Stimulated activated CD4-positive, alpha-beta T cell treated with anti-CD3 and anti-CD28 coated beads, Interleukin-12 subunit alpha, Interleukin-12 subunit beta, amount 100 ng/mL, for 24 hours (primary cell): ENCODE results near the gene CDKN1C.

Experiments used
- DNase-seq, 2 experiments: peaks; one replicate each; pipeline ENCODE4 v3.0.0-alpha.2; 2020; ENCODE audit warnings: low read depth in 2 of 2

CDKN1C gene

GRCh38 chr11:2890466-2891294, 5.1 kb upstream of the CDKN1C start:
- DNase-seq = no peak

DNA sequence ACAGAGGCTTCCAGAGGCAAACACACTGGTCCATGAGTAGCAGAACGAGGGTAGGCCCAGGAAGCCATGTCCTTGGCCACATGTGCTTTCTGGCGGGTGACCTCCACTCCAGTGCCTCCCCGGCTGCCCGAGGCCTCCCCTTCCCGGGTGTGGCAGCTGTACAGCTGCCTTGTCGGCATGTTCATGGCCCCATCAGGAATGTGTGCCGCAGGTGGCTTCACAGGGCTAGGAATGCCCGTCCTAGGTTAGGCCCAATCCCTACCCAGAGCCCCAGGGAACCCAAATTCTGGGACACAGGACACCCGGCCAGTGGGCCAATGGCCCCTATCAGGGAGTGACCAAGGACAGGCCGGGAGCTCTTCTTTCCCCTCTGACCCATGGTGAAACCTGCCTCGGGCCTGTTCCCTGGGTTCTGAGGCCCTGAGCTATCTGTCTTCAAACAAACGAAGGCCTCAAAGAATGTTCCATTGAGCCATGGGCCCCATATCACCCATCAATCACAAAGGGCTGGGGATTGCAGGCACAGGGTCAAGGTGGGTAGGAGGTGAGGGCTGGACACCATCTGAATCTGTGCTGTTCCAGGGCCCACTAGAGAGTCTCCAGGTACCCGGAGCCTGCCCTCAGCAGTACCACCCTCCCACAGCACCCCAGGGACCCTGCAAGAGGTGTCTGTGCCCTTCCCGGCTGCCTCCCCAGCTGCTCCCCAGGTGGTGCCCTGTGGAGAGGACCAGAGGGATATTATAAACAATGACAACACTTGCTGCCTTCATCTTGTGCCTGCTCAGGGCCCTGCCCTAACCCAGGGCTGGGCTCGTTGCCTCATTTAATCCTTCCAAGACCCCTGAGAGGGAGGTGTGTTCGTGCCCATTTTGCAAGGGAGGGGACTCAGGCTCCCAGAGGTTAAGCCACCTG, 4.0 kb upstream of the CDKN1C start:
- DNase-seq = no peak

- DNase-seq = peak; percentile 67 to 86
These were observed 2.8 kb upstream of the CDKN1C start for GRCh38 chr11:2888266-2888968.

DNA sequence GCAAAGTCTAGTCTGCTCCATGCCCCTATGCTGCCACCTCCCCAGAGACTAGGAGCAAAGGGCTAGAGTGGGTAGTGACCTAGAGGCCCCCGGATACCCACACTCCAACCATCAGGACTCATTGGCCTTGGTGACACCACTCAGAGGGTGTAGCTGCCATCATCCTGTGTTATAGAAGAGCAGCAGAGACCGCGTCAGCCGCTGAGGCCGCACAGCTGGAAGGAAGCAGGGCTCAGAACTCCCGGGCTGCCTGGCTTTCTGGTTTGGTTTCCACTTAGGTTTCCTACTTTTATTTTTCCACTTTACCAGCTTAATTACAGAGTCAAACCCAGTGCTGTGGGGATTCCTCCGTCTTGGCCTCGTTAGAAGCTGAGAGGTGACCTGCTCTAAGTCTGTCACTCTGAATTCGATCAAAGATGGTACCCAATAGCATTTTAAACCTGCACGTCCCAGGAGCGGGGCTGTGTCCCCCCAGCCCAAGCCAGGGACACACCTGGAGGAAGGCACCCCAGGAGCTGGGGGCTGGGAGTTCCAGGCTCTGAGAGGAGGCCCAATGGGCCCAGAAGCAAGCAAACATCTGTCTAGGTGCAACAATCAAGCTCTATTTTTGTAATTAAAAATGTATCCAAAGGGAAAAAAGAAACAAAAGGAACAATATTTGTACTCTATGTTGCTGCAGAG, 2.1 kb upstream of the CDKN1C start:
- DNase-seq = no peak

DNA sequence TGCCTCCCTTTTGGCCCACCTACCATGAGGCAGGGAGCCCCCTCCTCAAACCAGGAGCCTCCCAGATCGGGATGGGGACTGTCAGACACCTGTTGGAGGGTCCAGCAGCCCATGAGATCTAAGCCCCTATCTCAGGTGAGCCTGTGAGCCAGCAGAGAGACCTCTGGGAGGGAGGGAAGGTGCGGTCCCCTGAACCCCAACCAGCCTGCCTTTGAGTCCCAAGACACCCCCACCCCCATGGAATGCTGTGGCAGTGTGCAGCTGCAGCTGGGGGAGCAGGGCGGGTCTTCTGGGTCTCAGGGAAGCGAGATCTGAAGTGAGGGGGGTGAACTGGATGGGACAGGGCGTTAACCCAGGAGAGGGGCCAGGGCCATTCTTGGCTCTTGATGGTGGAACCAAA, 1.4 kb upstream of the CDKN1C start:
- DNase-seq = no peak

GRCh38 chr11:2886191-2886894, 768 bp upstream of the CDKN1C start:
- DNase-seq = no peak

DNA sequence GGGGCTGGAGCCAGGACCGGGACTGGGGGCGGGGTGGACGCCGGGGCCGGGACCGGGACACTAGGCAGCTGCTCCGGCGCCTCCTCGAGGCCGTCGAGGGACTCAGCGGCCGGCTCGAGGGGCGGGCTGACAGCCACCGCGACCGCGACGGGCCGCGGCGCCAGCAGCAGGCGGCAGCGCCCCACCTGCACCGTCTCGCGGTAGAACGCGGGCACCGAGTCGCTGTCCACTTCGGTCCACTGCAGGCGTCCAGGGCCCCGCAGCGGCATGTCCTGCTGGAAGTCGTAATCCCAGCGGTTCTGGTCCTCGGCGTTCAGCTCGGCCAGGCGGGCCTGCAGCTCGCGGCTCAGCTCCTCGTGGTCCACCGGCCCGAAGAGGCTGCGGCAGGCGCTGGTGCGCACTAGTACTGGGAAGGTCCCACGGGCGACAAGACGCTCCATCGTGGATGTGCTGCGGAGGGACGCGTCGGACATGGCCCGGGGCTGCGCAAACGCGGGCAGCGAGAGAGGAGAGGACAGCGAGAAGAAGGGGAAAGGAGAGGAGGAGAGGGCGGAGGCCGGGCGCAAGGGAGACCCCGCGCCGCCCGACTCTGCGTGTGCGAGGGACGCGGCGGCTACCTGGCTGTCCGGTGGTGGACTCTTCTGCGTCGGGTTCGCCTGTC, 428 bp downstream of the CDKN1C start:
- DNase-seq = no peak

- DNase-seq = no peak
These were observed 1.4 kb downstream of the CDKN1C start for GRCh38 chr11:2883979-2884815.

DNA sequence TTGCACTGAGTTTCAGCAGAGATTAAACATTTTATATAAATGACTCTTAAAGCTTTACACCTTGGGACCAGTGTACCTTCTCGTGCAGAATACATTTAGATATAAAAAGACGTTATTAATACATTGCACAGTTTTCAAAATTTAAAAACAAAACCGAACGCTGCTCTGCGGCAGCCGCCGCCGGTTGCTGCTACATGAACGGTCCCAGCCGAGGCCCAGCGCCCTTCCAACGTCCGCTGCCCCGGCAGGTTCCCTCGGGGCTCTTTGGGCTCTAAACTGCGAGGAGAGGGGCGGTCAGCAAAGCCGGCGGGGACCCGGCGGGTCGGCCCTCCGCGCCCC, 2.0 kb downstream of the CDKN1C start:
- no peak for DNase-seq

GRCh38 chr11:2882396-2883110, 3.0 kb downstream of the CDKN1C start:
- no peak for DNase-seq

DNA sequence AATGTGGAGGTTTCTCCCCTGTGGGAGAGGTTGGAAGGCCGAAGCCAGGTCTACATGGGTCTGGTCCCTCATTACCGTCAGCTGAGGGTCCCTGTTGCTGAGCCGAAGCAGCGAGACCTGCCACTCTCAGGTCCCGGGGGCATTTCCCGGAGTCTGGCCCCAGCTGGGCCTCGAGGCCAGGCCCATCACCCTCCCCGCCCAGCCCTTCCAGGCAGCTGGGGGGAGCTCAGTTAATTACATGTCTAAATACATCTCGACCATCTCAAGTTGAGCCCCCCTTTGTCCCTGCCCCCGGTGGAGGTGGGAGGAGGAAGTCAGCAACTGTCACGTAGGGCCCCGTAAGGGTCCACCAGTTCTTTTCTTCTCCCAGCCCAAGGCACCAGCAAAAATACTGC, 3.6 kb downstream of the CDKN1C start:
- DNase-seq = no peak

- no peak for DNase-seq
These were observed 4.2 kb downstream of the CDKN1C start for GRCh38 chr11:2881076-2881980.

DNA sequence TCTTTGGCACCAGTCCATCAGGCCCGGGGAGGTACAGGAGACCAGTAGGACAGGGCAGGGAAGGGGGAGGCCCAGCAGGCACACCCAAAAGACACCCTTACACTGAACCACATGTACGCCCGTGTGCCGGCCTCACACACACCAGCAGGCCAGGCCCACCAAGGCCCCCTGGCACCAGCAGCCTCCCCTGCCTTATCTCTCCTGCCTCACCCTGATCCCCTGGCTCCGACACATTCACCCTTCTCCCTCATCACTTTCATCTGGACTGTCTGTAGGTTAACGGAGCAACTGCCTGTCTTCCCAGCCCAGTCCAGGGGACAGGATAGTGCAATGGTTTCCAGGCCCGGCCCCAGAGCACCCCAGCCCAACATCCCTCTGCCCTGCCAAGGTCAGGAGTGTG, 4.9 kb downstream of the CDKN1C start:
- no peak for DNase-seq

GRCh38 chr11:2878782-2879181, 6.8 kb downstream of the CDKN1C start:
- DNase-seq = no peak

- no peak for DNase-seq
These were observed 8.1 kb downstream of the CDKN1C start for GRCh38 chr11:2877474-2877873.

DNA sequence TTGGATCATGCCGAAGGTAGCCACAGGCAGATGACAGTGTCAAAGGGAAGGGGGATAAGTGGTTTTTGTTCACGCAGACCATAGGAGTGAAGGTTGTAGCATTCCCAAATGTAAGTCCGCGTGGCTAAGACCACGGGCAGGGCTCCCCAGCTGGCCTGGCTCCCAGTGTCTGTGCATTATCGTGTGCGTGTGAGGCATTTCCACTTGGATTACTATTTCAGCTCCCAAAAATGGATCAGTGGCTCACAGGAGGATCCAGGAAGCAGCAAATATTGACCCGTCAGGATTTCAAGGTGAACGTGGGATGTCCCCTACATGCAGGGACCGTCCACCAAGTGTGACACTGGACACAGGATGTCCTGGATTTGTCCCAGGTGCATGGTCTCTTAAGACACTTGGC, 10.6 kb downstream of the CDKN1C start:
- no peak for DNase-seq

GRCh38 chr11:2870969-2871680, 14.4 kb downstream of the CDKN1C start:
- no peak for DNase-seq
